NCI-H460 (cell line): Measurements from ENCODE around the gene USP49. TPM values are rescaled to one million over a fixed set of nuclear protein-coding genes. Genes with fewer than 3 reads are reported as not detected.

Experiments
- DNase-seq: peaks from one replicate; pipeline ENCODE4 v3.0.0-alpha.2; 2016; ENCODE audit warnings: low read depth; ENCODE audit errors: extremely low read depth
- total RNA-seq: library from RNA; depleted of rRNA; stranded (reverse); fragments of >200 nt; shearing (Covaris generic); gene quantifications from 2 replicates; pipeline ENCODE4 v1.2.3, GENCODE V29; 2014

The USP49 gene
- total RNA-seq, 1 experiment from 2014 or later = 3.1 TPM

GRCh38 chr6:41931792-41932191 lies 36.6 kb upstream of the USP49 start:
- DNase-seq = no peak

DNA sequence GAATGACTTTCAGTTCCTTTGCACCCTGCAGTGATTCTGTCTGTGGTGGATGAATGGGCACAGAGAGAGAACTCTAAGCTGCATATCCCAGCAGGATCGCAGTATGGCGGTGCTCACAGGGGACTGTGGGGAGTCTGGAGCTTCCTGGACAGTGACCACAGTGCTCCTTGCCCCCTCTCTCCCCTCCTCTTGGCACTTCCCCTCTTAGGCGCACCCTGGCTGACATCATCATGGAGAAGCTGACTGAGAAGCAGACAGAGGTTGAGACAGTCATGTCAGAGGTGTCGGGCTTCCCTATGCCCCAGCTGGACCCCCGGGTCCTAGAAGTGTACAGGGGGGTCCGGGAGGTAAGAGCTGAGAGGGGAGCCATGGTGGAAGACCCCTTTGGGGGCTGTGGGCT lies 34.7 kb upstream of the USP49 start:
- no peak for DNase-seq

GRCh38 chr6:41927253-41927652 lies 32.1 kb upstream of the USP49 start:
- DNase-seq = no peak

- DNase-seq = no peak
Measured at GRCh38 chr6:41922154-41922553, 27.0 kb upstream of the USP49 start.

DNA sequence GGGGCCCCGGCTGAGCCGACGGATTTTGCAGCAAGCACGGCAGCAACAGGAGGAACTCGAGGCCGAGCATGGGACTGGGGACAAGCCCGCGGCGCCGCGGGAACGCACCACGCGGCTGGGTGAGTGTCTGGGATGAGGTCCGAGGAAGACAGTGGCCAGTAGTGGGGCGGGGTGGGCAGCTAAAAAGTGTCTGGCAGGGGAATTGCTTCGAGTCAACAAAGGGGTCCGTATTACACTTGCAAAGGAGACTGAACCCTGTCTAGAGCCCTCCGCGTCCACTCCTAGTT lies 26.5 kb upstream of the USP49 start:
- DNase-seq = no peak

- DNase-seq = peak; percentile 94
Measured at GRCh38 chr6:41920921-41921711, 25.9 kb upstream of the USP49 start, which contains the start of the genes BYSL and MED20. Gene BYSL, plus strand, starts transcription at chr6:41921499. Its CDS starts 64 bp downstream, at chr6:41921563. Gene MED20, minus strand, starts transcription at chr6:41921139. Its CDS starts 121 bp downstream, at chr6:41921018.

GRCh38 chr6:41917528-41917927 lies 22.4 kb upstream of the USP49 start:
- DNase-seq = peak; percentile 90

- DNase-seq = no peak
Measured at GRCh38 chr6:41914869-41915530, 19.8 kb upstream of the USP49 start.

- DNase-seq = no peak
Measured at GRCh38 chr6:41914343-41914742, 19.2 kb upstream of the USP49 start.

GRCh38 chr6:41909727-41910126 lies 14.6 kb upstream of the USP49 start:
- no peak for DNase-seq

DNA sequence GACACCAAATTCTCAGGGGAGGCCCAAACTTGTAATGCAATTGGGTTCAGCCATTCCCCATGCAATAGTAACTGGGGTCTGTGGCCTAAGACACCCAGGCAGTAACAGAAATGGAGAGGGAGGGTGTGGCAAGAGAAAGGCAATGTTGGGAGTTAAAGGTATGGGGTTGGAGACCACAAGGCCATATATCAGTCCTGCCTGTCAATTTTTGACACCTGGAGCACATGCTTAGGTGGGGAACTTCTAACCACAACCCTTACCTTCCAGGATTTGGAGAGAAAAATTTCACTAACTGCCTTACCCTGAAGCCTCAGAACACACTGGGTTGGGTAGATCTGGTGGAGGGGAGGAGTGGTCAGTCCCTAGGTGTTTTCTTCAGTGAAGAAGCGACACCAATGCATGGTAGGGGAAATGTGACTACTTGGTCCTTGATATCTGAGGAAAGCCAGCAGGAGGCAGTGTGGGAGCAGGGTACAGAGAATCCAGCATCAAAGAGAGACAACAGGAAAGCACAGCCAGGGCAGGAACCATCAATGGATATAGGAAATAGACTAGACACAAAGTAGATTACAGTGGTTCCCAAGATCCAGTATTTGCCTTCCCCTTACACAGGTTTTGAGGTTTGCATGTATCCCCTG lies 6.8 kb upstream of the USP49 start:
- DNase-seq = no peak

- DNase-seq = no peak
Measured at GRCh38 chr6:41900861-41901260, 5.7 kb upstream of the USP49 start.

DNA sequence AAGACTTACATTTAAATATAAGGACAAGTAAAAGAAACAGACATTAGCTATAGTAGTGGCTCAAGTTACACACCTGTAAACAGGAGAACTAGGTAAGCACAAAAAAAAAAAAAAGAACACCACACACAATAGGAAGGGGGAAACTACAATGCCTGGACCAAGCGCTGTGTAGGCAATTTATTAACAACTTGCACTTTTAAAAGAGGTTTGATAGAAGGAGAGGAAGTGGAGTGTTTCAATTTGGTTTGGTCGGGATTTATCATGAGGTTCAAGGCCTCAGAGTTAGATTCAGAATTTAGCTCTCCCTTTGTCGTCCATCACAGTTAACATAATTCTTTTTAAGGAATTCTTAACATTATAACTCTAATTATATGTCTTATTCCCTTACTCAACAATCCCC lies 1.1 kb upstream of the USP49 start:
- no peak for DNase-seq

DNA sequence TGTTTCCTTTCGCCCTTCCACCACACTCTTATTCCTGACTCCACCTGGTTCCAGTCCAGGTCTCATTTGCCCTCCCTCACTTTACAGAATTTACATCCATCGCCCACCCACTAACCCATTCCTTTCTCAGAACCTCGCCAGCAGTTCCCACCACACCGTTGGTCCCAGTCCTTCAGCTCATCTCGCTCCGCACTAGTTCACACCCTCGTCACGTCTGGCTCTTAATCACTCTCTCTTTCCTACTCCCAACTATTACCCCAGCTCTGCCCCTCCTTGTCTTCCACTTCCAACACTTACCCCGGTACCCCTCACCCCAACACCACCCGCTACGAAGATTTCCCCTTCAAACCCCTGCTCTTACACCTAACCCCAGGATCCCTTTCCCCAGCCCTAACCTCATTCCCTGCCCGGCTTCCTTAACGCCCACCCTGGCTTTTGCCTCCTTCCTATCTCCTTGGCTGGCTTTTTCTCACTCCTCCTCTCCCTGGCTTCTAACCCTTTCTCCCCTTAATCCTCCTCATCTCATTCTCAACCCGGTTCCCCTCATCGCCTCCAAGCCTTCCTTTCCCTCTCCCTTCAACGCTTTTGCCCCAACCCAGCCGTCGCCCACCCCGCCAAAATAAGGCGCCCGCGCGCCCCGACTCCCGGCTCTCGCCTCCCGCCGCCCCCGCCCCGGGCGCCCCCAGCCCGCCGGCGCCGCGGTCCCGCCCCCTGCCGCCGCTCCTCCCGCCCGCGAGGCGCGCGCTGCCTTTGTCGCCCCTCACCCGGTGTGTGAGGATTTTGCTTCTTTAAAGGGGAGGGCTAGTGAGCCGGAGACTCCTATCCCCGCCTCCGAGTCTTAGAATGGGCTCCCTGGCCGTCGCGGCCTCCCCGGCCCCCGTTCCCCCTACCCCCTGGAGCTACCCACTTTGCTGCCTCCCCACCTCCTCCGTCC lies 542 bp downstream of the USP49 start:
- no peak for DNase-seq

GRCh38 chr6:41892921-41893564 lies 2.1 kb downstream of the USP49 start:
- DNase-seq = no peak

DNA sequence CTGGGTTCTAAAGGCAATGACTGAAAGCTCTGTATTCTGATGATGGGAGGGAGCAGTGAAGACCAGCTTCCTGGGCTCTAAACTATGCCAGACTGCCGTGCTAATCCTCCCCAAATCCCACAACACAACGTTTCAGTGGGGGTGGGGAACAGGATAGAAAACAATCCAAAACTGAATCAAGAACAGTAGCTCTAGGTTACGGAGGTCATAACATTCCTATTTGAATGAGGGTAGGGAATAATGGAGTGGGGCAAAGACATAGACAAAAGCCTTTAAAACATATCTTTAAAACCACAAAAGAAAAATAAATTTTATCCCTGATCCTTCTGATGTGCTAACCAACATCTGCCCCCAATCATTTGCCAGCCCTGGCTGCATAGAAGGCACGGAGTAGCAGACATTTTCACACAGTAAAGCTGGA lies 7.8 kb downstream of the USP49 start:
- DNase-seq = no peak

DNA sequence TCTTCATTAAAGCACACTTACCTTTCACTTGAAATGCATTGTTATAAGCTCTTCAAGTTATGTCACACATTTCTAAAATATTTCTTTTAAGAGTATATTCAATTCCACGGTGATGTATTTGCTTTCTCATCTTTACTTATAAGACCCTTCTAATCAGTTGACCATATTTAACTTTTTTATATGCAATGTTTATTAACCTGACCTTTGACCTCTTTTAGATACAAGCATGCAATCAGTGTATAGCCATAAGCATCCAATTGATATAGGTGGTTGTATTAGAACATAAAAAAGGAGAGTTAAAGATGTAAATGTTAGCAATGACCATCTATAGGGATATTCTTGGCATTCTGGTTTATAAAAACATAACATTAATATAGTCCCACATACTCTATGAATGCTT lies 9.2 kb downstream of the USP49 start:
- DNase-seq = no peak

DNA sequence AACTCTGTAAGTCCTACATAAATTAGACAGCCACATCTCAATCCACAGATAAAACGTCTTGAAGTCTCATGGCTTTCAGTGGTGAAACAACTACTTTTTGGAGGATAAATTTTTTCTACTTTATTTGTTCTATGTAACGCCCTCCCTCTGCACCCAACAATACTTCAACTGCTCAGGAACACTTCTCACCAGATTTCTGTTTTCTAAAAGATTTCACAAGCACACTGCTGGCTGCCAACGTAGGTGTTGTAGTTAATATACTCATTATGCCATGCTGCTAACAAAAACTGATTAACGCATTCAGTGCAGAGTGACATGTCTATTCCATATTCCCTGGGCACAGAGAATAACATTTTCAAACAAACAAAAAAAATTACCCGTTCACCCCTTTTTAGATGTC lies 10.2 kb downstream of the USP49 start:
- DNase-seq = no peak

- DNase-seq = no peak
Measured at GRCh38 chr6:41881506-41881905, 13.7 kb downstream of the USP49 start.

GRCh38 chr6:41878961-41879405 lies 16.2 kb downstream of the USP49 start:
- no peak for DNase-seq
